ENCODE data around the gene ILF3.
"Not testable (repeated sequence)": the region's sequence is repeated elsewhere in the genome, so short reads cannot be mapped to it uniquely, and the experiment has no call there.

ILF3 gene

GRCh38 chr19:10643172-10643967, 10.8 kb upstream of the ILF3 start:
- DNase-seq = no peak

GRCh38 chr19:10643968-10644259, 10.2 kb upstream of the ILF3 start:
- DNase-seq = no peak

- peak; percentile 40 for DNase-seq
These were observed 9.7 kb upstream of the ILF3 start for GRCh38 chr19:10644260-10645007.

- DNase-seq = no peak
These were observed 7.5 kb upstream of the ILF3 start for GRCh38 chr19:10646456-10647159.

GRCh38 chr19:10648360-10648759, 5.8 kb upstream of the ILF3 start:
- DNase-seq = no peak

- no peak for DNase-seq
These were observed 2.3 kb upstream of the ILF3 start for GRCh38 chr19:10651851-10652250.

GRCh38 chr19:10653482-10653731, 739 bp upstream of the ILF3 start:
- no peak for DNase-seq

GRCh38 chr19:10654610-10655456, 687 bp downstream of the ILF3 start:
- peak; percentile 33 for DNase-seq

GRCh38 chr19:10655457-10656312, 1.5 kb downstream of the ILF3 start:
- peak; percentile 21 for DNase-seq

- DNase-seq = no peak
These were observed 6.2 kb downstream of the ILF3 start for GRCh38 chr19:10660346-10660745.

GRCh38 chr19:10661946-10662345, 7.8 kb downstream of the ILF3 start:
- DNase-seq = no peak

GRCh38 chr19:10662384-10663251, 8.5 kb downstream of the ILF3 start:
- DNase-seq = no peak

- DNase-seq = not testable (repeated sequence)
These were observed 9.1 kb downstream of the ILF3 start for GRCh38 chr19:10663252-10663563.

- no peak for DNase-seq
These were observed 13.7 kb downstream of the ILF3 start for GRCh38 chr19:10667867-10668266.

GRCh38 chr19:10669246-10669645, 15.1 kb downstream of the ILF3 start:
- no peak for DNase-seq

GRCh38 chr19:10670182-10670581, 16.0 kb downstream of the ILF3 start:
- DNase-seq = no peak

- DNase-seq = no peak
These were observed 17.0 kb downstream of the ILF3 start for GRCh38 chr19:10670876-10671804.

- not testable (repeated sequence) for DNase-seq
These were observed 17.8 kb downstream of the ILF3 start for GRCh38 chr19:10671922-10672321.

GRCh38 chr19:10675214-10675613, 21.1 kb downstream of the ILF3 start:
- DNase-seq = not testable (repeated sequence)

GRCh38 chr19:10677751-10678150, 23.6 kb downstream of the ILF3 start:
- DNase-seq = peak; percentile 51

Data from NCI-H1694 treated with DMSO at 0.1 percent for 48 hours (cell line).